ENCODE data around the gene PPP6R3.

DNA sequence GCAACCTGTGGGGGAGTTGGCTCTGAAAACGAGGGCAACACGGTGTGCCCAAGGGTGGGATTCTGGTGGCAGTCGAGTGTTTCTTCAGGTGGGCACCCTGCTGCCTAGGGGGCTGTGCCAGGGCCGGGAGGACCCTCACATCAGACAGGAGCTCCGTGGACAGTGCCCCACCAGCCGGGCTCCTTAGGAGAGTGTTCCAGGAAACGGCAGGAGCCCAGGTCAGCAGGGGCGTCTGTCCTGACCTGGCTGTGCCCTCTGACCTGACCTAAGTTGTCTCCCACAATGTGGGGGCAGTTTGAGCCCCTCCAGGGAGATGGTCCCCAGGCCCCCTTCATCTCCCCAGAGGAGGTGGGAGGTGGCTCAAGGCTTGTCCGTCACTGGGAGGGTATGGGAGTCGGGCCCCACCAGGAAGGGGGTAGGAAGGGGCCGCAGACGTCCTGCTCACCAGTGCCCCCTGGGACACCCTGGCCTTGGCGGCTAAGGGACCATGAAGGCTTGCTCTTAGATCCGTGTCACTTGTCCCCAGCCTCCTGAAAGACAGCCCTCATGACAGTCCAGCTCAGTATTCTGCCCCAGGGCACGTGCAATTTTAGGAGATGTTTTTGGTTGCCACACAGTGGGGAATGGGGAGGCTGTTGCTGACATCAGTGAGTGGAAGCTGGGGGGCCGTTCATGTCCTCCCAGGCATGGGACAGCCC lies 191.6 kb downstream of the PPP6R3 start:
- no peak for TF ChIP-seq POLR2A (IDR thresholded peaks at IDR 0.05)
- TF ChIP-seq, protein P1, sequence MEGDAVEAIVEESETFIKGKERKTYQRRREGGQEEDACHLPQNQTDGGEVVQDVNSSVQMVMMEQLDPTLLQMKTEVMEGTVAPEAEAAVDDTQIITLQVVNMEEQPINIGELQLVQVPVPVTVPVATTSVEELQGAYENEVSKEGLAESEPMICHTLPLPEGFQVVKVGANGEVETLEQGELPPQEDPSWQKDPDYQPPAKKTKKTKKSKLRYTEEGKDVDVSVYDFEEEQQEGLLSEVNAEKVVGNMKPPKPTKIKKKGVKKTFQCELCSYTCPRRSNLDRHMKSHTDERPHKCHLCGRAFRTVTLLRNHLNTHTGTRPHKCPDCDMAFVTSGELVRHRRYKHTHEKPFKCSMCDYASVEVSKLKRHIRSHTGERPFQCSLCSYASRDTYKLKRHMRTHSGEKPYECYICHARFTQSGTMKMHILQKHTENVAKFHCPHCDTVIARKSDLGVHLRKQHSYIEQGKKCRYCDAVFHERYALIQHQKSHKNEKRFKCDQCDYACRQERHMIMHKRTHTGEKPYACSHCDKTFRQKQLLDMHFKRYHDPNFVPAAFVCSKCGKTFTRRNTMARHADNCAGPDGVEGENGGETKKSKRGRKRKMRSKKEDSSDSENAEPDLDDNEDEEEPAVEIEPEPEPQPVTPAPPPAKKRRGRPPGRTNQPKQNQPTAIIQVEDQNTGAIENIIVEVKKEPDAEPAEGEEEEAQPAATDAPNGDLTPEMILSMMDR (IDR thresholded peaks at IDR 0.05), result no peak
